Liver (tissue), 9 donors: ENCODE data around the gene NLK. TPM values are rescaled to one million over a fixed set of nuclear protein-coding genes. Genes with fewer than 3 reads are reported as not detected.

Experiments
- DNase-seq: peaks from one replicate; pipeline ENCODE4 v3.0.0-alpha.2; 2017; ENCODE audit warnings: low spot score
- H3K27ac ChIP-seq, 2 donors: one replicate each; pipeline ENCODE4 v1.7.0; 2013; ENCODE audit warnings: inconsistent platforms in 2 of 2, low read length in 2 of 2, control low read depth in 1 of 2, low read depth in 1 of 2, mild to moderate bottlenecking in 1 of 2
- H3K27me3 ChIP-seq, 4 donors: one replicate each; pipeline versions ENCODE4 v1.6.1 to v1.7.0; 2013; ENCODE audit warnings: low read length in 3 of 4, inconsistent platforms in 1 of 4, mild to moderate bottlenecking in 1 of 4, moderate library complexity in 1 of 4; ENCODE audit not compliant: control insufficient read depth in 4 of 4, insufficient read depth in 4 of 4
- H3K36me3 ChIP-seq, 4 donors: one replicate each; pipeline versions ENCODE4 v1.6.1 to v1.7.0; 2013; ENCODE audit warnings: low read length in 3 of 4, mild to moderate bottlenecking in 3 of 4, low read depth in 1 of 4, moderate library complexity in 1 of 4; ENCODE audit not compliant: control insufficient read depth in 4 of 4, insufficient read depth in 3 of 4
- H3K4me1 ChIP-seq, 4 donors: one replicate each; pipeline versions ENCODE4 v1.6.1 to v1.7.0; 2013; ENCODE audit warnings: low read length in 3 of 4, mild to moderate bottlenecking in 3 of 4, moderate library complexity in 1 of 4; ENCODE audit not compliant: control insufficient read depth in 4 of 4, insufficient read depth in 4 of 4
- H3K4me3 ChIP-seq, 3 donors: one replicate each; pipeline versions ENCODE4 v1.6.1 to v1.7.0; 2013; ENCODE audit warnings: low read length in 3 of 3, control low read depth in 1 of 3, low read depth in 1 of 3, mild to moderate bottlenecking in 1 of 3
- H3K9ac ChIP-seq, 2 donors: one replicate each; pipeline ENCODE4 v1.7.0; 2013; ENCODE audit warnings: low read length in 2 of 2, mild to moderate bottlenecking in 2 of 2, moderate library complexity in 2 of 2, control low read depth in 1 of 2, low read depth in 1 of 2
- H3K9me3 ChIP-seq, 4 donors: one replicate each; pipeline versions ENCODE4 v1.6.1 to v1.7.0; 2013; ENCODE audit warnings: low read length in 3 of 4; ENCODE audit not compliant: control insufficient read depth in 4 of 4
- EGR1 ChIP-seq, 2 donors: IDR thresholded peaks; 2 replicates each; pipeline ENCODE4 v1.6.1; 2016 to 2018; ENCODE audit warnings: antibody characterized with exemption in 2 of 2, low read depth in 2 of 2
- FOXA1 ChIP-seq: IDR thresholded peaks from 2 replicates; pipeline ENCODE4 v1.6.1; 2016; ENCODE audit warnings: antibody characterized with exemption
- FOXA2 ChIP-seq: IDR thresholded peaks from 2 replicates; pipeline ENCODE4 v1.6.1; 2016; ENCODE audit warnings: antibody characterized with exemption
- GABPA ChIP-seq, 2 donors: IDR thresholded peaks in 1 of 2; conservative IDR thresholded peaks in 1 of 2; 2 replicates each; pipeline ENCODE4 v1.6.1; 2016; ENCODE audit warnings: antibody characterized with exemption in 2 of 2, mild to moderate bottlenecking in 1 of 2, moderate library complexity in 1 of 2
- HNF4A ChIP-seq, 2 donors: conservative IDR thresholded peaks; 2 replicates each; pipeline ENCODE4 v1.6.1; 2016; ENCODE audit warnings: antibody characterized with exemption in 2 of 2, mild to moderate bottlenecking in 2 of 2
- HNF4G ChIP-seq: IDR thresholded peaks from 2 replicates; pipeline ENCODE4 v1.6.1; 2016; ENCODE audit warnings: antibody characterized with exemption
- JUND ChIP-seq, 2 donors: IDR thresholded peaks; 2 replicates each; pipeline ENCODE4 v1.6.1; 2016; ENCODE audit warnings: antibody characterized with exemption in 2 of 2
- NR2F2 ChIP-seq: IDR thresholded peaks from 2 replicates; pipeline ENCODE4 v1.6.1; 2016; ENCODE audit warnings: antibody characterized with exemption
- RAD21 ChIP-seq, 2 donors: IDR thresholded peaks; 2 replicates each; pipeline ENCODE4 v1.6.1; 2016; ENCODE audit warnings: antibody characterized with exemption in 2 of 2, mild to moderate bottlenecking in 2 of 2
- RXRA ChIP-seq, 2 donors: IDR thresholded peaks; 2 replicates each; pipeline ENCODE4 v1.6.1; 2017 to 2018; ENCODE audit warnings: antibody characterized with exemption in 2 of 2, mild to moderate bottlenecking in 1 of 2
- SP1 ChIP-seq: IDR thresholded peaks from 2 replicates; pipeline ENCODE4 v1.6.1; 2018; ENCODE audit warnings: antibody characterized with exemption, mild to moderate bottlenecking
- TAF1 ChIP-seq: conservative IDR thresholded peaks from 2 replicates; pipeline ENCODE4 v1.6.1; 2016; ENCODE audit warnings: antibody characterized with exemption, mild to moderate bottlenecking
- YY1 ChIP-seq: IDR thresholded peaks from 2 replicates; pipeline ENCODE4 v1.6.1; 2016; ENCODE audit warnings: antibody characterized with exemption, mild to moderate bottlenecking
- WGBS: extraction: QIAGEN DNeasy Blood & Tissue Kit; methylation state at CpG from one replicate; pipeline ENCODE4 v1.1.7; 2013; 5-methylcytosine and 5-hydroxymethylcytosine counted together
- polyA plus RNA-seq, 2 donors: library from polyadenylated mRNA; stranded (reverse) in 1 of 2; unstranded in 1 of 2; fragments of 200-250 nt in 1 of 2; fragments of >200 nt in 1 of 2; fragmentation: Nextera tagmentation in 1 of 2; extraction: Ambion mirVana in 1 of 2; gene quantifications; one replicate each; pipeline versions ENCODE4 v1.2.1 to v1.2.3, GENCODE V29; 2013 to 2015
- total RNA-seq, 2 donors: library from RNA; depleted of rRNA; stranded (reverse); fragments of >200 nt; gene quantifications; one replicate each; pipeline ENCODE4 v1.2.3, GENCODE V29; 2014
- TF ChIP-seq, protein P1 (sequence below): IDR thresholded peaks from 2 replicates; pipeline ENCODE4 v1.6.1; 2016; ENCODE audit warnings: antibody characterized with exemption
- TF ChIP-seq, protein P2 (sequence below): IDR thresholded peaks from 2 replicates; pipeline ENCODE4 v1.6.1; 2016; ENCODE audit warnings: antibody characterized with exemption
- TF ChIP-seq, protein P3 (sequence below): fragments of 150-350 bp; IDR thresholded peaks from 2 replicates; pipeline ENCODE4 v1.5.1; 2017; ENCODE audit warnings: improper control_type of control experiment, low read depth, low read length; ENCODE audit not compliant: missing input control
- TF ChIP-seq, protein P4 (sequence below): IDR thresholded peaks from 2 replicates; pipeline ENCODE4 v1.6.1; 2016; ENCODE audit warnings: antibody characterized with exemption
- TF ChIP-seq, protein P5 (sequence below): IDR thresholded peaks from 2 replicates; pipeline ENCODE4 v1.6.1; 2016; ENCODE audit warnings: antibody characterized with exemption, mild to moderate bottlenecking
- donor health status: healthy.
- donor health status: healthy.
- donor health status: healthy.
- donor health status: healthy.
- donor health status: healthy.

NLK gene
- total and polyA plus RNA-seq, 4 donors = 4.4 to 17.4 (median 9.2) TPM

DNA sequence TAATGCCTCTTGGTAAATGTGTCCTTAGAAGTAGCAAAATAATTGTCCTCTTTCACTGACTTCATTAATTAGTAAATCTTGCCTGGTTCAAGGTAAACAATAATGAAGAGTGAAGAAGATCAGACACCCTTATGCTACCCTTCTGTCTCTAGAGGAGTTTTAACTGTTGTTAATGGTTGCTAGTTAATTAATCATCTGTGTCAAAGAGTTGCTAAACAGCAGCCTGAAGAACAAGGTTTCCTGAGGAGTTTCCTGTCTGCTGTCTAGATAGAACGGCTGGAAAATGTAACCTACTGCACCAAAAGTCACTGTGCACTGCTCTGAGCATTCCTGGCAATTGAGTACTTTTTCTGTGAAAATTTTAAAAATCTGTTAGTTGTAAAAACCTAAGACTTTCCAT lies 131.3 kb downstream of the NLK start:
- 77% methylated on average over 1 of the region's 1 CpG for WGBS
- Histone ChIP-seq H3K27ac (no peak overlapping the region), H3K4me3 (no peak overlapping the region), H3K9ac (no peak overlapping the region), H3K36me3 (peaks cover 2 to 6% (median 4%) of the 10 kb centered on the region in 4 donors), H3K4me1 (peaks cover 0 to 3% (median 2%) of the 10 kb centered on the region in 4 donors), H3K9me3 (no peaks in the 10 kb centered on the region), H3K27me3 (no peaks in the 10 kb centered on the region)
- TF ChIP-seq TAF1 (no peak), RAD21 (IDR thresholded peaks at IDR 0.05) (no peak), JUND (IDR thresholded peaks at IDR 0.05) (no peak), HNF4G (no peak), YY1 (no peak), NR2F2 (no peak), SP1 (no peak), HNF4A (conservative IDR thresholded peaks at IDR 0.05) (no peak), FOXA1 (no peak), FOXA2 (no peak), EGR1 (IDR thresholded peaks at IDR 0.05; ENCODE audit: low read depth in 2 of 2) (no peak), RXRA (IDR thresholded peaks at IDR 0.05) (no peak), GABPA (IDR thresholded peaks at IDR 0.05 in 1 of 2, conservative IDR thresholded peaks at IDR 0.05 in 1 of 2) (no peak)
- TF ChIP-seq, protein P1, sequence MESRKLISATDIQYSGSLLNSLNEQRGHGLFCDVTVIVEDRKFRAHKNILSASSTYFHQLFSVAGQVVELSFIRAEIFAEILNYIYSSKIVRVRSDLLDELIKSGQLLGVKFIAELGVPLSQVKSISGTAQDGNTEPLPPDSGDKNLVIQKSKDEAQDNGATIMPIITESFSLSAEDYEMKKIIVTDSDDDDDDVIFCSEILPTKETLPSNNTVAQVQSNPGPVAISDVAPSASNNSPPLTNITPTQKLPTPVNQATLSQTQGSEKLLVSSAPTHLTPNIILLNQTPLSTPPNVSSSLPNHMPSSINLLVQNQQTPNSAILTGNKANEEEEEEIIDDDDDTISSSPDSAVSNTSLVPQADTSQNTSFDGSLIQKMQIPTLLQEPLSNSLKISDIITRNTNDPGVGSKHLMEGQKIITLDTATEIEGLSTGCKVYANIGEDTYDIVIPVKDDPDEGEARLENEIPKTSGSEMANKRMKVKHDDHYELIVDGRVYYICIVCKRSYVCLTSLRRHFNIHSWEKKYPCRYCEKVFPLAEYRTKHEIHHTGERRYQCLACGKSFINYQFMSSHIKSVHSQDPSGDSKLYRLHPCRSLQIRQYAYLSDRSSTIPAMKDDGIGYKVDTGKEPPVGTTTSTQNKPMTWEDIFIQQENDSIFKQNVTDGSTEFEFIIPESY = no peak
- TF ChIP-seq, protein P2, sequence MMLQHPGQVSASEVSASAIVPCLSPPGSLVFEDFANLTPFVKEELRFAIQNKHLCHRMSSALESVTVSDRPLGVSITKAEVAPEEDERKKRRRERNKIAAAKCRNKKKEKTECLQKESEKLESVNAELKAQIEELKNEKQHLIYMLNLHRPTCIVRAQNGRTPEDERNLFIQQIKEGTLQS = no peak
- TF ChIP-seq, protein P3, sequence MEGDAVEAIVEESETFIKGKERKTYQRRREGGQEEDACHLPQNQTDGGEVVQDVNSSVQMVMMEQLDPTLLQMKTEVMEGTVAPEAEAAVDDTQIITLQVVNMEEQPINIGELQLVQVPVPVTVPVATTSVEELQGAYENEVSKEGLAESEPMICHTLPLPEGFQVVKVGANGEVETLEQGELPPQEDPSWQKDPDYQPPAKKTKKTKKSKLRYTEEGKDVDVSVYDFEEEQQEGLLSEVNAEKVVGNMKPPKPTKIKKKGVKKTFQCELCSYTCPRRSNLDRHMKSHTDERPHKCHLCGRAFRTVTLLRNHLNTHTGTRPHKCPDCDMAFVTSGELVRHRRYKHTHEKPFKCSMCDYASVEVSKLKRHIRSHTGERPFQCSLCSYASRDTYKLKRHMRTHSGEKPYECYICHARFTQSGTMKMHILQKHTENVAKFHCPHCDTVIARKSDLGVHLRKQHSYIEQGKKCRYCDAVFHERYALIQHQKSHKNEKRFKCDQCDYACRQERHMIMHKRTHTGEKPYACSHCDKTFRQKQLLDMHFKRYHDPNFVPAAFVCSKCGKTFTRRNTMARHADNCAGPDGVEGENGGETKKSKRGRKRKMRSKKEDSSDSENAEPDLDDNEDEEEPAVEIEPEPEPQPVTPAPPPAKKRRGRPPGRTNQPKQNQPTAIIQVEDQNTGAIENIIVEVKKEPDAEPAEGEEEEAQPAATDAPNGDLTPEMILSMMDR = no peak
- TF ChIP-seq, protein P4, sequence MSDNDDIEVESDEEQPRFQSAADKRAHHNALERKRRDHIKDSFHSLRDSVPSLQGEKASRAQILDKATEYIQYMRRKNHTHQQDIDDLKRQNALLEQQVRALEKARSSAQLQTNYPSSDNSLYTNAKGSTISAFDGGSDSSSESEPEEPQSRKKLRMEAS = no peak
- TF ChIP-seq, protein P5, sequence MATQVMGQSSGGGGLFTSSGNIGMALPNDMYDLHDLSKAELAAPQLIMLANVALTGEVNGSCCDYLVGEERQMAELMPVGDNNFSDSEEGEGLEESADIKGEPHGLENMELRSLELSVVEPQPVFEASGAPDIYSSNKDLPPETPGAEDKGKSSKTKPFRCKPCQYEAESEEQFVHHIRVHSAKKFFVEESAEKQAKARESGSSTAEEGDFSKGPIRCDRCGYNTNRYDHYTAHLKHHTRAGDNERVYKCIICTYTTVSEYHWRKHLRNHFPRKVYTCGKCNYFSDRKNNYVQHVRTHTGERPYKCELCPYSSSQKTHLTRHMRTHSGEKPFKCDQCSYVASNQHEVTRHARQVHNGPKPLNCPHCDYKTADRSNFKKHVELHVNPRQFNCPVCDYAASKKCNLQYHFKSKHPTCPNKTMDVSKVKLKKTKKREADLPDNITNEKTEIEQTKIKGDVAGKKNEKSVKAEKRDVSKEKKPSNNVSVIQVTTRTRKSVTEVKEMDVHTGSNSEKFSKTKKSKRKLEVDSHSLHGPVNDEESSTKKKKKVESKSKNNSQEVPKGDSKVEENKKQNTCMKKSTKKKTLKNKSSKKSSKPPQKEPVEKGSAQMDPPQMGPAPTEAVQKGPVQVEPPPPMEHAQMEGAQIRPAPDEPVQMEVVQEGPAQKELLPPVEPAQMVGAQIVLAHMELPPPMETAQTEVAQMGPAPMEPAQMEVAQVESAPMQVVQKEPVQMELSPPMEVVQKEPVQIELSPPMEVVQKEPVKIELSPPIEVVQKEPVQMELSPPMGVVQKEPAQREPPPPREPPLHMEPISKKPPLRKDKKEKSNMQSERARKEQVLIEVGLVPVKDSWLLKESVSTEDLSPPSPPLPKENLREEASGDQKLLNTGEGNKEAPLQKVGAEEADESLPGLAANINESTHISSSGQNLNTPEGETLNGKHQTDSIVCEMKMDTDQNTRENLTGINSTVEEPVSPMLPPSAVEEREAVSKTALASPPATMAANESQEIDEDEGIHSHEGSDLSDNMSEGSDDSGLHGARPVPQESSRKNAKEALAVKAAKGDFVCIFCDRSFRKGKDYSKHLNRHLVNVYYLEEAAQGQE = no peak
- DNase-seq = no peak
